Mammary epithelial cell (primary cell): ENCODE results near the gene PLXNA4.

Experiments
- EZH2 ChIP-seq: IDR thresholded peaks from 2 replicates; pipeline ENCODE4 v1.6.1; 2012; ENCODE audit warnings: low read length, inconsistent platforms, borderline replicate concordance
- TF ChIP-seq, protein P1 (sequence below), 2 donors: IDR thresholded peaks in 1 of 2; conservative IDR thresholded peaks in 1 of 2; 2 replicates each; pipeline ENCODE4 v1.5.1; 2011 to 2012; ENCODE audit warnings: inconsistent platforms in 2 of 2, low read length in 2 of 2, mild to moderate bottlenecking in 2 of 2, control low read depth in 1 of 2, low read depth in 1 of 2; ENCODE audit not compliant: insufficient read depth in 1 of 2; ENCODE audit errors: extremely low read depth in 1 of 2

DNA sequence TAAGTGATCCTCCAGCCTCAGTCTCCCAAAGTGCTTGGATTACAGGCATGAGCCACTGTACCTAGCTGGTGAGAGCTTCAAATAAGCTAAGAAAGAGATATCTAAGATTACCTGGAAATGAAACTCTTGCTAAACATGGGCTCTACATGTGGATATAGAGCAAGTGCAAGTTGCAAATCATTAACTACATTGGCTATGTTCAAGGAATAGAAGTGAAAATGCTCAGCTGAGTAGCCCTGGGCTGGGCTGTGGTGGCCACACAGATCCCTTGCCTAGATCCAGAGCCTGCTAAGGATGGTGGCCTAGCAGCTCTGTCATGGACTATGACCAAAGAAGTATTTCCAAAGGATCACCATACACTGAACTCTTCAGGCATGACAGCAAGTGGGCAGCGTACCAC, 209.3 kb downstream of the PLXNA4 start:
- TF ChIP-seq, protein P1, sequence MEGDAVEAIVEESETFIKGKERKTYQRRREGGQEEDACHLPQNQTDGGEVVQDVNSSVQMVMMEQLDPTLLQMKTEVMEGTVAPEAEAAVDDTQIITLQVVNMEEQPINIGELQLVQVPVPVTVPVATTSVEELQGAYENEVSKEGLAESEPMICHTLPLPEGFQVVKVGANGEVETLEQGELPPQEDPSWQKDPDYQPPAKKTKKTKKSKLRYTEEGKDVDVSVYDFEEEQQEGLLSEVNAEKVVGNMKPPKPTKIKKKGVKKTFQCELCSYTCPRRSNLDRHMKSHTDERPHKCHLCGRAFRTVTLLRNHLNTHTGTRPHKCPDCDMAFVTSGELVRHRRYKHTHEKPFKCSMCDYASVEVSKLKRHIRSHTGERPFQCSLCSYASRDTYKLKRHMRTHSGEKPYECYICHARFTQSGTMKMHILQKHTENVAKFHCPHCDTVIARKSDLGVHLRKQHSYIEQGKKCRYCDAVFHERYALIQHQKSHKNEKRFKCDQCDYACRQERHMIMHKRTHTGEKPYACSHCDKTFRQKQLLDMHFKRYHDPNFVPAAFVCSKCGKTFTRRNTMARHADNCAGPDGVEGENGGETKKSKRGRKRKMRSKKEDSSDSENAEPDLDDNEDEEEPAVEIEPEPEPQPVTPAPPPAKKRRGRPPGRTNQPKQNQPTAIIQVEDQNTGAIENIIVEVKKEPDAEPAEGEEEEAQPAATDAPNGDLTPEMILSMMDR (conservative IDR thresholded peaks at IDR 0.05 in 1 of 2, IDR thresholded peaks at IDR 0.05 in 1 of 2; ENCODE audit: extremely low read depth in 1 of 2, insufficient read depth in 1 of 2, low read depth in 1 of 2, low read length in 2 of 2), result no peak
- TF ChIP-seq EZH2, result no peak
